Coronary artery (tissue), 2 donors: Measurements from ENCODE around the gene PRPF40A.
"Not testable (repeated sequence)": the region's sequence is repeated elsewhere in the genome, so short reads cannot be mapped to it uniquely, and the experiment has no call there.

Experiments used
- DNase-seq: peaks from one replicate; pipeline ENCODE4 v3.0.0-alpha.2; 2017; ENCODE audit warnings: low spot score
- H3K27ac ChIP-seq, 2 donors: fragments of 200-600 bp; sonication (generic); one replicate each; pipeline ENCODE4 v1.5.1; 2016 to 2019
- H3K4me3 ChIP-seq: fragments of 200-600 bp; sonication (generic); 2 replicates; pipeline ENCODE4 v1.5.1; 2016; ENCODE audit warnings: mild to moderate bottlenecking, moderate library complexity
- CTCF ChIP-seq: fragments of 200-600 bp; sonication (generic); IDR thresholded peaks from one replicate; pipeline ENCODE4 v1.5.1; 2019; ENCODE audit warnings: antibody characterized with exemption

Gene PRPF40A

GRCh38 chr2:152729844-152730243, 12.6 kb upstream of the PRPF40A start:
- TF ChIP-seq CTCF = no peak
- no peak overlapping the region for H3K4me3 ChIP-seq
- DNase-seq = no peak
- H3K27ac ChIP-seq = no peak overlapping the region

GRCh38 chr2:152723918-152724317, 6.7 kb upstream of the PRPF40A start:
- TF ChIP-seq CTCF = no peak
- Histone ChIP-seq H3K4me3 (no peak overlapping the region), H3K27ac (no peak overlapping the region)
- DNase-seq = no peak

GRCh38 chr2:152722639-152723038, 5.4 kb upstream of the PRPF40A start:
- not testable (repeated sequence) for H3K4me3 ChIP-seq, DNase-seq, H3K27ac ChIP-seq

GRCh38 chr2:152720794-152721193, 3.5 kb upstream of the PRPF40A start:
- H3K4me3 ChIP-seq = no peak overlapping the region
- DNase-seq = no peak
- TF ChIP-seq CTCF = no peak

GRCh38 chr2:152718909-152719645, 1.8 kb upstream of the PRPF40A start:
- Histone ChIP-seq H3K27ac (peak overlapping the region; percentile 90 to 100), H3K4me3 (peak overlapping the region; percentile 89)
- TF ChIP-seq CTCF = no peak
- no peak for DNase-seq

More at GRCh38 chr2:152720794-152721193, 3.5 kb upstream of the PRPF40A start:
- no peak overlapping the region for H3K27ac ChIP-seq

- Histone ChIP-seq H3K4me3 (peak within 1 kb of the TSS; percentile 89), H3K27ac (peak within 1 kb of the TSS; percentile 90 to 100)
- no peak for TF ChIP-seq CTCF
- DNase-seq = peak; percentile 97
Observed at GRCh38 chr2:152718076-152718908, 1.0 kb upstream of the PRPF40A start, which contains the start of gene ARL6IP6. ARL6IP6 (plus strand) TSS chr2:152718620; CDS start chr2:152718625, 5 bp downstream.

- DNase-seq = no peak
- no peak for TF ChIP-seq CTCF
- H3K4me3 ChIP-seq = peak overlapping the region; percentile 89
- peak overlapping the region; percentile 90 to 100 for H3K27ac ChIP-seq
Observed at GRCh38 chr2:152716805-152717227, 445 bp downstream of the PRPF40A start.
